GM21360 (cell line): ENCODE results near the gene DNAJC11.
"Not testable (repeated sequence)": the region's sequence is repeated elsewhere in the genome, so short reads cannot be mapped to it uniquely, and the experiment has no call there.

Source experiments
- ATAC-seq: cut with Tn5 transposase; IDR thresholded peaks from one replicate; pipeline ENCODE4 v1.9.1; 2021; ENCODE audit warnings: mild to moderate bottlenecking, moderate library complexity; ENCODE audit not compliant: unreplicated experiment

DNAJC11 gene

DNA sequence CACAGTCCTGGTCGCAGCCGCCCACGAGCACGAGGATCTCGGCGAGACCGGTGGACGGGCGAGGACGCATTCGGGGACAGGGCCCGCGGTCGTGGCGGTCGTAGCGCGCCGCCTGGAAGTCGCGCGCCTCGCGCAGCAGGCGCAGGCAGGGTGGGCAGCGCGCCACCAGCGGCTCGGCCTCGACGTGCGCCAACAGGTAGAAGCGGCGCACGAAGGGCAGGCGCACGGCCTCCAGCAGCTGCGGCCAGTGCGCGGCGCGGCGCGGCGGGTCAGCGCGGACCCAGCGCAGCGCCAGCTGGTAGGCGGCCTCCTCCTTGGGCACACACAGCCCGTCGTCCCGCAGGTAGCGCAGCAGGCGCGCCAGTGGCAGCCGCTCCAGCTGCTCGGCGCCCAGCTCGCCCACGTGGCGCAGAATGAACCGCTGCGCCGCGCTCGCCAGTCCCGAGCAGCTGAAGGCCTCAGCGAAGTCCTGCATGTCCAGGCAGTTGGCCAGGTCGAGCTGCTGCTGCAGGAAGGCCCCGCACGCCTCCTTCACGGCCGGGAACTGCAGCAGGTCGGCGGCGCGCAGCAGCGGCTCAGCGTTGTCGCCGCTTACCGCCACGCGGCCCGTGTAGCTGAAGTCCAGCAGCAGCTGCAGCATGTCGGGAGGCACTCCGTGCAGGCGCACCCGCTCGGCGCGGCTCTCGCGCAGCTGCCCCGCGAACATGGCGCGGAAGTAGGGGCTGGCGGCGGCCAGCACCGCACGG lies 99.5 kb downstream of the DNAJC11 start:
- ATAC-seq = peak; percentile 3

- peak; percentile 26 for ATAC-seq
Measured at GRCh38 chr1:6601049-6601922, 100.3 kb downstream of the DNAJC11 start.

- ATAC-seq = no peak
Measured at GRCh38 chr1:6600410-6601048, 101.1 kb downstream of the DNAJC11 start.

DNA sequence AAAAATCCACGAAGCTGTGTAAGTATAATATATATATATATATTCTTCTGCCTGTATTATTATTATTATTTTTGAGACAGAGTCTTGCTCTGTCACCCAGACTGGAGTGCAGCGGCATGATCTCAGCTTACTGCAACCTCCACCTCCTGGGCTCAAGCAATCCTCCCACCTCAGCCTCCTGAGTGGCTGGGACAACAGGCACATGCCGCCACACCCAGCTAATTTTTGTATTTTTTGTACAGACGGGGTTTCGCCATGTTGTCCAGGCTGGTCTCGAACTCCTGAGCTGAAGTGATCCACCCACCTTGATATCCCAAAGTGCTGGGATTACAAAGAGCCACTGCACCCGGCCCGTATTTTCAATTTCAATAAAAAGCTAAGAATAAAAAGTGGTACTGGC lies 101.6 kb downstream of the DNAJC11 start:
- not testable (repeated sequence) for ATAC-seq

DNA sequence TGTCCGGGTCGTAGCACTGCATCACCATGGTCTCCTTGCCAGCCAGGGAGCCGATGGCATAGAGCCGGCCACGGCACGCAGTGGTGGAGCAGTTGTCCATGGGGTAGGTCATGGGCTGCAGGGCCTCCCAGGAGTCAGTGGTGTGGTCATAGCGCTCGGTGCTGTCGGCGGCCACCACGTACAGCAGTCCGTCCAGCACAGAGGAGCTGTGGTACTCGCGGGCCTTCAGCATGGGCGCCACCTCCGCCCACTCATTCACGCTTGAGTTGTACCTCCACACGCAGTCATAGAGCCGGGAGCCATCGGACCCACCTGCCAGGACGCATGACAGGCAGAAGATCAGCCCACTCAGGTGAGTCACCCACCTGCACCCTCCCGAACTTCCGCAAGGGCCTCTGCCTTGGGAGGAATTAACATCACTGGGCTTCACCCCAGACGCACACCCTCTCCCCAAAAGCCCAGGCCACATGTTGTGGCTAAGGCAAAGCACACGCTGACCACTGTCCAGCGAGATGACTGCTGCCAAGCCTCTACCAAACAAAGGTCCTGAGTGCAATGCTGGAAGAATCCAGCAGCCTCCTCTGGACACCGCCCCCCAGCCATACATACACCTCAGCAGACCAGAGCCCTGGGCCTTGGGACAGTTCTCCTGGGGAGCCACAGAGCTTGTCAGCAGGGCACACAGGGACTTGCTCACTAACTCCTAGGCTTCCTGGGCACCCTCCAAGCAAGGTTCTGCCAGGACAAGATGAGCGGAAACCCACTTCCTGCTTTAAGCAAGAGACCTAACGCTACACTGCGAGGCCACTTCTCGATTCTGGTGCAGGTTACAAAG lies 102.3 kb downstream of the DNAJC11 start:
- no peak for ATAC-seq

- ATAC-seq = no peak
Measured at GRCh38 chr1:6597777-6598131, 103.9 kb downstream of the DNAJC11 start.

GRCh38 chr1:6596886-6597776 lies 104.5 kb downstream of the DNAJC11 start:
- ATAC-seq = no peak

DNA sequence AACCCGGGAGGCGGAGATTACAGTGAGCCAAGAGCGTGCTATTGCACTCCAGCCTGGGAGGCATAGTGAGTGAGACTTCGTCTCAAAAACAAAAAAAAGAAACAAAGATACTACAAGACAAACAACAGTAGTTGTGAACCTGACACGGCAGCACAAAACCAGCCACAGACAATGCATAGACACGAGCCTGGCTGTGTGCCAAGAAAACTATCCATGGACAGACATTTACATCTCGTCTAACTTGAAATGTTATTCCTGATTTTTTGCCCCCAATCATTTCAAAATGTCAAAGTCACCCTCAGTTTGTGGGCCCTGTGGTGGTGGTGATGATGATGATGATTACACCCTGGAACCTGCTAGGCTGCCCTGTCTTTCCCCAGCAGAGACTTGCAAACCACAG lies 105.3 kb downstream of the DNAJC11 start:
- no peak for ATAC-seq

DNA sequence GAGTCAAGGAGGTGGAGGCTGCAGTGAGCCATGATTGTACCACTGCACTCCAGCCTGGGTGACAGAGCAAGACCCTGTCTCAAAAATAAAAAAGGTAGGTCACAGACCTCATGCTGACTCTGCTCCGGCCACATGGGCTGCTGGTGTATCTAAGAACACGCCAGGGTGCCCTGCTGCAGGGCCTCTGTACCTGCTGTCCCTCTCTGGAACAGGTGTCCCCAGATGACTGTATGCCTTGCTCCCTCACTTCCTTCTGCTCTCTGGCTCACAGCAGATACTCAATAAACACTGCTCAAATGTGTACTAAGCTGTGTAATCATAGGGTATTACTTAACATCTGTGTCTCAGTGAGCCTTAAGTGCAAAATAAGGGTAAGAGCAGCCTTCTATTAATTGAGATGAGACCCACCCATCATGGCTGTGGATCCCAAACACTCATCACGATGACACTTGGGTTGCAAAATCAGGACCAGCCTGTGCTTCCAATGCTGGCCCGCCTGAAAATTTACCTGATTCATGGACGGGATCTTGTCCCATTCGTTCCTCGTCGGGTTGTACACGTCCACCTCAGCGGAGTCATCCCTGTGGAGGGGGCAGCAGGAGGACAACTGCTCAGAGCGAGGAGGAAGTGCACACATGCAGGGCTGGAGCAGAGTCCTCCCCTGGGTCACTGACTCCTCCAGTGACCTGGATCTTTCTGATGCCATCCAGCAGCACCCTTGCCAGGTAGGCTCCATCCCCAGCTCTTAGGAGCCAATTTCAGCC lies 106.5 kb downstream of the DNAJC11 start:
- ATAC-seq = no peak

DNA sequence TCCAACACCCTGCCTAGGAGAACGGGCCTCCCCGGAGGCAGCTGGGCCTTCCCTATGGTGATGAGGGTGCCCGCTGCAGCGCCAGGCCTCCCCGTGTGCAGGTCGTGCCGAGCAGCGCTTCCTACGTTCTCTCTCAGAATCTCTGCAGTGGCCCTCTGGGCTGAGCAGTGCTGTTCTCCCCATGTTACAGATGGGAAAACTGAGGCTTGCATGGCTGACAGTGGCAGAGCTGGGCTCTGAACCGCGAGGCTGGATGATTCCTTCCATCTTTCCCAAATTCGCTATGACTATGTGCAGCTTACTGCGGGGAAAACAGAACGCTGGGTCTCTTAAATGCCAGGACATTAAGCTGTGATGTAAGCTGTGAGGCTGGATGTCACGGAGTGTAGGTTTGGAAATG lies 107.8 kb downstream of the DNAJC11 start:
- no peak for ATAC-seq

DNA sequence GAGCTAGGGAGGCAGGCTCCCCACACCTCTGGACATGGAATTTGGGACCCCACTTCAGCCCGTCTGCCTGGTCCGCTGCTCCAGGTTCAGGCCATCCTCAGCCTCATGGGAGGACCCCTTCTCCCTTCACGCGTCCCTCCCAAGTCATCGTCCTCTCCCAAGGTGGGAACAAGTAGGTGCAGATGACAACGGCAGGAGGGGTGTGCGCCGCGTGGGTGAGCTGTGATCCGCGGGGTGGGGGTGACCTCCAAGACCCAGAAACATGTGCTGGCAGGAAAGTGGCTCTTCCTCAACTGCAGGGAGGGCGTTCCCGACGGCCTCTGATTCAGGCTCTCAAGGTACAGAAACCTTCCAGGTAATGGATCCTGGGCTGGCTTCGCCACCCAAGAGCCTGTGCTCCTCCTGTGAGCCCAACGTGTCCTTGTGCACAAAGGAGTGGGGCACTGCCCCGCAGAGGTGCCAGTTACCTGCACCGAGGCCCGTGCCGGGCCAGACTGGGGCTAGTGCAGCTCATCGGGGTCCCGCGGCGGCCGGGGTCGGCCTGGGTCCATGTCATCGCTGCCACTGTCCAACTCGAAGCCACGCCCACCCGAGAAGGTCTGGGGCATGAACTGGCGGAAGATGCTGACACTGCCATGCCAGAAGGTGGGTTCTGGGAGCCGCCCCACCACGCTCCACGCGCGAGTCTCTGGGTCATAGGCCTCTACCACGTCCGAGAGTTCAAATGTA lies 108.6 kb downstream of the DNAJC11 start:
- ATAC-seq = no peak

- ATAC-seq = no peak
Measured at GRCh38 chr1:6592441-6592840, 109.2 kb downstream of the DNAJC11 start.

- no peak for ATAC-seq
Measured at GRCh38 chr1:6591644-6592043, 110.0 kb downstream of the DNAJC11 start.

GRCh38 chr1:6591222-6591621 lies 110.4 kb downstream of the DNAJC11 start:
- ATAC-seq = no peak

DNA sequence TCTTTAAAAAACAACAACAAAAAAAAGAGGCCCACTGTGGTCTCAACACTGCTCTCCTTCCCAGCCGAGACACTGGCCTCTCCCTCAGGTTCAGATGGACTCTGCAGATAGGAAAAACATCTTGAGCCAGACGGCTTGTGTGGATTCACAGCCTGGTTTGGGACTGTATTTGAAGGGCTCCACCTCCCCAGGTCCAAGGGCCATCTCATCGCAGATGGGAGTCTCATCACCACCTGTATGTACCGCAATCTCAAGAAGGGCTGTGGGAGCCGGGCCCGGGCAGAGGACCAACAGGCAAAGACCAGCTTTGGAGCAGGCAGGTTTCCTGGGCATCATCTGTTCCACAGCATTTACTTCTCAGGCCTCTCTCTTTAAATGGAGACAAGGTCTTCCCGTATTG lies 111.6 kb downstream of the DNAJC11 start:
- no peak for ATAC-seq

DNA sequence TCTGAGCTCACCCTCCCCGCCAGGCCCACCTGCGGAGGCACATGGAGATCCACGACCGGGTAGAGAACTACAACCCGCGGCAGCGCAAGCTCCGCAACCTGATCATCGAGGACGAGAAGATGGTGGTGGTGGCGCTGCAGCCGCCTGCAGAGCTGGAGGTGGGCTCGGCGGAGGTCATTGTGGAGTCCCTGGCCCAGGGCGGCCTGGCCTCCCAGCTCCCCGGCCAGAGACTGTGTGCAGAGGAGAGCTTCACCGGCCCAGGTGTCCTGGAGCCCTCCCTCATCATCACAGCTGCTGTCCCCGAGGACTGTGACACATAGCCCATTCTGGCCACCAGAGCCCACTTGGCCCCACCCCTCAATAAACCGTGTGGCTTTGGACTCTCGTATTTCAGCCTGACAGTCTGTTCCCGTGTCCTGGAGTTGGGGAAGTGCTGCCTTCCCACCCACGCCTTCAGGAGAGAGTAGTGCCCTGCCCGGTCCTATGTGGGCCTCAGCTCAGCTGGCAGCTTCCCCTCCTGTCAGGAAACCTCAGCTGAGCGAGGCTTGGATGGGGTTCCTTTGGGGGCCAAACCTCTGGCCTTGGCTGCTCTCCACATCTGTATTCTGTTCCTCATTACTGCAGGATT lies 112.6 kb downstream of the DNAJC11 start:
- no peak for ATAC-seq

GRCh38 chr1:6588128-6588892 lies 113.3 kb downstream of the DNAJC11 start:
- ATAC-seq = no peak
